Vagina (tissue), 2 donors: ENCODE results near the gene OGDH. TPM values are rescaled to one million over a fixed set of nuclear protein-coding genes. Genes with fewer than 3 reads are reported as not detected.

Experiments used
- DNase-seq, 2 donors: peaks; one replicate each; pipeline ENCODE4 v3.0.0-alpha.2; 2017; ENCODE audit errors: extremely low spot score in 2 of 2
- H3K27ac ChIP-seq: fragments of 200-600 bp; sonication (generic); one replicate; pipeline ENCODE4 v1.5.1; 2019
- H3K27me3 ChIP-seq: fragments of 200-600 bp; sonication (generic); one replicate; pipeline ENCODE4 v1.5.1; 2019
- H3K36me3 ChIP-seq, 2 donors: fragments of 200-600 bp; sonication (generic); one replicate each; pipeline ENCODE4 v1.5.1; 2017 to 2019
- H3K4me1 ChIP-seq: fragments of 200-600 bp; sonication (generic); one replicate; pipeline ENCODE4 v1.5.1; 2019
- H3K4me3 ChIP-seq, 2 donors: fragments of 200-600 bp; sonication (generic); 1 replicate in 1 of 2; 2 replicates in 1 of 2; pipeline ENCODE4 v1.5.1; 2016 to 2019
- H3K9me3 ChIP-seq: fragments of 200-600 bp; sonication (generic); one replicate; pipeline ENCODE4 v1.5.1; 2019
- POLR2A ChIP-seq, 2 donors: fragments of 450-650 bp; IDR thresholded peaks; one replicate each; pipeline ENCODE4 v1.6.1; 2017; ENCODE audit warnings: antibody characterized with exemption in 2 of 2, mild to moderate bottlenecking in 2 of 2, moderate library complexity in 2 of 2
- POLR2AphosphoS5 ChIP-seq, 2 donors: sonication (generic); formaldehyde crosslinking; IDR thresholded peaks; one replicate each; pipeline ENCODE4 v1.9.0; 2017; ENCODE audit warnings: antibody characterized with exemption in 2 of 2, mild to moderate bottlenecking in 2 of 2, low read depth in 1 of 2; ENCODE audit not compliant: insufficient read depth in 1 of 2
- intact Hi-C: fragments of 100-400 bp; cut with DNase I; formaldehyde crosslinking; loops from one replicate; pipeline ENCODE4 v1.15.1; 2023
- total RNA-seq: library from RNA; depleted of rRNA; stranded (reverse); fragments of >200 nt; gene quantifications from one replicate; pipeline ENCODE4 v1.2.3, GENCODE V29; 2016
- TF ChIP-seq, protein P1 (sequence below), 3 experiments: fragments of 450-650 bp in 2 of 3; fragments of 200-600 bp in 1 of 3; sonication (generic) in 1 of 3; IDR thresholded peaks; one replicate each; pipeline ENCODE4 v1.5.1; 2017 to 2019; ENCODE audit warnings: antibody characterized with exemption in 3 of 3, mild to moderate bottlenecking in 2 of 3, moderate library complexity in 2 of 3

The OGDH gene
- total RNA-seq, 1 donor from 2014 or later: 80.0 TPM

DNA sequence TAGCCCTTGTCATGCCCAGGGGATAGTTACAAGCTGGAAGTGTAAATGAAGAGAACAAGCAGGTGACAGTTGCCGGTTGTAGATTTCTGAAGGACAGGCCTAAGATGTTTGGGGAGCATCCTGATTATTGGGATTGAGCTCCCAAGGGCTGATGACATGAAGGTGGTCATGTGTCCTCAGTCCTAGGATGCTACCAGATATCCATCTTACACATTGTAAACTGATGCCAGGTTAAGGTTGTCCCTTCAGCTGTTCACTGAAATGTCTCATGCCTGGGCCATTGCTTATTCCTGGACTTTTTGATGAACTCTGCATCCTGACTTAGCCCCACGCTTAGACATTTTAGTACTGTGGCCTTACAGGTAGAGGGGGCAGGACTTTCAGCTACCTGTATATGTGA, 143.6 kb downstream of the OGDH start:
- peaks cover 48% of the 10 kb centered on the region for H3K4me1 ChIP-seq
- TF ChIP-seq, protein P1, sequence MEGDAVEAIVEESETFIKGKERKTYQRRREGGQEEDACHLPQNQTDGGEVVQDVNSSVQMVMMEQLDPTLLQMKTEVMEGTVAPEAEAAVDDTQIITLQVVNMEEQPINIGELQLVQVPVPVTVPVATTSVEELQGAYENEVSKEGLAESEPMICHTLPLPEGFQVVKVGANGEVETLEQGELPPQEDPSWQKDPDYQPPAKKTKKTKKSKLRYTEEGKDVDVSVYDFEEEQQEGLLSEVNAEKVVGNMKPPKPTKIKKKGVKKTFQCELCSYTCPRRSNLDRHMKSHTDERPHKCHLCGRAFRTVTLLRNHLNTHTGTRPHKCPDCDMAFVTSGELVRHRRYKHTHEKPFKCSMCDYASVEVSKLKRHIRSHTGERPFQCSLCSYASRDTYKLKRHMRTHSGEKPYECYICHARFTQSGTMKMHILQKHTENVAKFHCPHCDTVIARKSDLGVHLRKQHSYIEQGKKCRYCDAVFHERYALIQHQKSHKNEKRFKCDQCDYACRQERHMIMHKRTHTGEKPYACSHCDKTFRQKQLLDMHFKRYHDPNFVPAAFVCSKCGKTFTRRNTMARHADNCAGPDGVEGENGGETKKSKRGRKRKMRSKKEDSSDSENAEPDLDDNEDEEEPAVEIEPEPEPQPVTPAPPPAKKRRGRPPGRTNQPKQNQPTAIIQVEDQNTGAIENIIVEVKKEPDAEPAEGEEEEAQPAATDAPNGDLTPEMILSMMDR (IDR thresholded peaks at IDR 0.05): no peak
- TF ChIP-seq POLR2A (IDR thresholded peaks at IDR 0.05): no peak
- TF ChIP-seq POLR2AphosphoS5 (IDR thresholded peaks at IDR 0.05; ENCODE audit: insufficient read depth in 1 of 2, low read depth in 1 of 2): no peak
- H3K27me3 ChIP-seq: no peaks in the 10 kb centered on the region
- H3K9me3 ChIP-seq: no peaks in the 10 kb centered on the region
- no peak for DNase-seq
- intact Hi-C loops: loop anchor here (5.0 kb wide), 2 partner anchors 92 to 168 kb away; partner anchors contain the start of gene TMED4
- no peak overlapping the region for H3K27ac ChIP-seq
- peak overlapping the region; percentile 79 to 93 for H3K4me3 ChIP-seq
- H3K36me3 ChIP-seq: no peaks in the 10 kb centered on the region

DNA sequence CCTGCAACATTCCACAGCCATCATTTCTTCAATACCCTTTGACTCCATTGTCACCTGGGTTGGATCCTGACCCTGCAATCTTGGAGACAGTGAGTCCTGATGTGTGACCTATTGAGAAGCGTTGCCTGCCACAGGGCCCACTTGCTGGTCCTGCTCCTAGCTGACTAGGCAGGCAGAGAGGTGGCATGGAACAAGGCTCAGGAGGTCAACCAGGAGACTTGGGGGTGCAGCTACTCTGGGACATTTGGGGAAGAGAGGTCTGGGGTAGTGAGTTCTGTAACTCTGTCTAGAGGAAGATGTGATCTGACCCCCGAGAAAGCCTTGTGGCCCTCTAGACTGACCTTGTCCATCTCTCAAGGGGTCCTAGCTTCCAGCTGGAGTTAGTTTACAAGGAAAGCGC, 144.0 kb downstream of the OGDH start:
- peaks cover 53% of the 10 kb centered on the region for H3K4me1 ChIP-seq
- H3K36me3 ChIP-seq: no peaks in the 10 kb centered on the region
- H3K4me3 ChIP-seq: peak overlapping the region in 1 of 2 donors; percentile 79
- intact Hi-C loops: no loop called here
- H3K27me3 ChIP-seq: no peaks in the 10 kb centered on the region
- H3K9me3 ChIP-seq: no peaks in the 10 kb centered on the region
- TF ChIP-seq POLR2A (IDR thresholded peaks at IDR 0.05): no peak
- TF ChIP-seq, protein P1 (IDR thresholded peaks at IDR 0.05): no peak
- TF ChIP-seq POLR2AphosphoS5 (IDR thresholded peaks at IDR 0.05; ENCODE audit: insufficient read depth in 1 of 2, low read depth in 1 of 2): no peak
- no peak for DNase-seq
- no peak overlapping the region for H3K27ac ChIP-seq

DNA sequence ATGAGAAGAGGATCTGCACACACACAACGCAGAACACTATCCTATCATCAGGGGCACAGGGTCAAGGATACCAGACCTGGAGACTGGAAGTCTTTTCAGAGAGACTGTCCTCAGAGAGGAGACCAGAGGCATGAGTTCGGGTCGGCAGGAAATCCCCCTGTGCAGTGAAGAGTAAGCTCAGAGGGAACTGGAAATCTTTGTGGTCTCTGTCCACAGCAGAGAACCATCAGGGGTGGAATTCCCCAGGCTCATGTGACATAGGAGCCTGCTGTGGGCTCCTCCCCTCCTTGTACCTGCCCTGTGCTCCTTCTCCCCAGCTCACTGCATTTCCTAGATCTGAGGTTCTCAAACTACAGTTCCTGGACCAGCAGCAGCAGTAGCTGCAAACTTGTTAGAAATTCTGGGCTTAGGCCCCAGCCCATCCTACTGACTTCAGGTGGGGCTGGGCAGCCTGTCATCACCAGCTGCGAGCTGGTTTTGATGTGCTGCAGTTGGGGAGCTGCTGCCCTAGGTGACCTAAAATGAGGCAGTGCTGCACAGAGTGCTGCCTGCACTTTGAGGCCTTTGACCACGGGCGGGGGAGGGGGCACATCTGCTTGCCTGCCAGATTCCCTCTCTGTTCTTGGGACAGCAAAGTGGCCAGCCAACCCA, 144.6 kb downstream of the OGDH start:
- intact Hi-C loops: no loop called here
- Histone ChIP-seq H3K9me3 (no peaks in the 10 kb centered on the region), H3K27me3 (no peaks in the 10 kb centered on the region), H3K27ac (no peak overlapping the region), H3K36me3 (no peaks in the 10 kb centered on the region), H3K4me3 (no peak overlapping the region), H3K4me1 (peaks cover 59% of the 10 kb centered on the region)
- TF ChIP-seq POLR2AphosphoS5 (IDR thresholded peaks at IDR 0.05; ENCODE audit: insufficient read depth in 1 of 2, low read depth in 1 of 2) (no peak), POLR2A (IDR thresholded peaks at IDR 0.05) (no peak)
- TF ChIP-seq, protein P1 (IDR thresholded peaks at IDR 0.05): no peak
- no peak for DNase-seq

DNA sequence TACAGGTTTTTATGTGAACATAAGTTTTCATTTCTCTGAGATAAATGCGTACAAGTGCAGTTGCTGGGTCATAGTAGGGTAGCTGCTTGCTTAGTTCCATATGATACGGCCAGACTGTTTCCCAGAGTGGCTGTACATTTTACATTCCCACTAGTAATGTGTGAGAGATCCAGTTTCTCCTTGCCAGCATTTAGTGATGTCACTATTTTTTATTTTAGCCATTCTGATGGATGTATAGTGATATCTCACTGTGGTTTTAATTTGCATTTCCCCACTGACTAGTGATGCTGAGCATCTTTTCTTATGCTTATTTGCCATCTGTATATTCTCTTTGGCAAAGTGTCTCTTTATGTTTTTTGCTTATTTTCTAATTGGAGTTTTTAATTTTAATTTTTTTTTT, 146.4 kb downstream of the OGDH start:
- intact Hi-C loops: loop anchor here (2.0 kb wide), 1 partner anchor 14 kb away; no protein-coding TSS in a partner anchor
- H3K27me3 ChIP-seq: no peaks in the 10 kb centered on the region
- H3K9me3 ChIP-seq: no peaks in the 10 kb centered on the region
- H3K27ac ChIP-seq: no peak overlapping the region
- H3K36me3 ChIP-seq: peaks cover 0 to 15% of the 10 kb centered on the region in 2 donors
- no peak overlapping the region for H3K4me3 ChIP-seq
- H3K4me1 ChIP-seq: peaks cover 74% of the 10 kb centered on the region
- no peak for DNase-seq
- TF ChIP-seq POLR2A (IDR thresholded peaks at IDR 0.05) (no peak), POLR2AphosphoS5 (IDR thresholded peaks at IDR 0.05; ENCODE audit: insufficient read depth in 1 of 2, low read depth in 1 of 2) (no peak)
- TF ChIP-seq, protein P1 (IDR thresholded peaks at IDR 0.05): no peak
